Measurements from ENCODE around the gene OSBPL6. TPM values are rescaled to one million over a fixed set of nuclear protein-coding genes. Genes with fewer than 3 reads are reported as not detected.
"Not testable (repeated sequence)": the region's sequence is repeated elsewhere in the genome, so short reads cannot be mapped to it uniquely, and the experiment has no call there.

Gene OSBPL6
- total RNA-seq, 4 donors from 2014 or later = 1.8 to 9.9 (median 2.8) TPM

DNA sequence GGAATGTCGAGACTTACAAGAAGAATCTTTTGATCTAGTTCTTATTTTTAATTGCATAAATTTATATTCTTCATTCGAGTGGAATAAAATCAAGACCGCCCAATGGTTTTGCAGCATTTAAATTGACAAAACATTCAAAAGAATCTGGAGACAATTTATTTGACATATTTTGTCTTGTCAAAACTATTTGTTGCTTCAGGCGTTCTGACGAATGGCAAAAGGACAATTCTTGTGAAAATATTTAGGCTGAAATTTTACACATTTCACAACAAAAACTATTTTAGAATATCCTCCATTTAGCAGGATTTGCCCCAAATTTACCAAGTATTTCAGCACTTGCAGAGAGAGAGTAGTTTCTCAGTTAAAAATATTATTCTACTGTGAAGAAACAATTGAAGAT is 214.9 kb downstream of the OSBPL6 start:
- DNase-seq = no peak
- TF ChIP-seq POLR2A (IDR thresholded peaks at IDR 0.05) = no peak
- intact Hi-C loops (cut with DNase I; ENCODE audit: low total_unique reads) = no loop called here

DNA sequence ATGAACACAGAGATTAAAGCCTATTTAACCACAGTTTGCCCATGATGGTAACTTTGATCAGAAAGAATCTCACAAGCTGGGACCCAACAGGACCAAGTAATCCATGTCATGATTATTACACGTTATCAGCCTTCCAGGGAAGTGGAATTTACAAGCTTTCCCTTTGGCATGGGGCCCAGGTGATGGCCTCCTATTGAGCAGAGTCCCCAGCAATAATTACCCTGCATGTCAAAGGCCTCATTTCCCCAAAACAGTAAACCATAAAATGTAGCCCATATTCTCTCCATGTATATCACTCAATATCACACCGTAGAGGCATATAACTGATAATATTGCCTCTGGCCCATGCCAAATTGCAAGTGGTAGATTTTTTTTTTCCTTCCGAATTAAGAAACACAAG is 217.7 kb downstream of the OSBPL6 start:
- Histone ChIP-seq H3K9me3 (no peaks in the 10 kb centered on the region), H3K36me3 (no peaks in the 10 kb centered on the region), H3K4me1 (no peaks in the 10 kb centered on the region), H3K4me3 (no peak overlapping the region), H3K27ac (no peak overlapping the region), H3K27me3 (no peaks in the 10 kb centered on the region)
- intact Hi-C loops (cut with DNase I; ENCODE audit: low total_unique reads) = no loop called here
- DNase-seq = no peak
- no peak for TF ChIP-seq POLR2A (IDR thresholded peaks at IDR 0.05)
- TF ChIP-seq, protein P1, sequence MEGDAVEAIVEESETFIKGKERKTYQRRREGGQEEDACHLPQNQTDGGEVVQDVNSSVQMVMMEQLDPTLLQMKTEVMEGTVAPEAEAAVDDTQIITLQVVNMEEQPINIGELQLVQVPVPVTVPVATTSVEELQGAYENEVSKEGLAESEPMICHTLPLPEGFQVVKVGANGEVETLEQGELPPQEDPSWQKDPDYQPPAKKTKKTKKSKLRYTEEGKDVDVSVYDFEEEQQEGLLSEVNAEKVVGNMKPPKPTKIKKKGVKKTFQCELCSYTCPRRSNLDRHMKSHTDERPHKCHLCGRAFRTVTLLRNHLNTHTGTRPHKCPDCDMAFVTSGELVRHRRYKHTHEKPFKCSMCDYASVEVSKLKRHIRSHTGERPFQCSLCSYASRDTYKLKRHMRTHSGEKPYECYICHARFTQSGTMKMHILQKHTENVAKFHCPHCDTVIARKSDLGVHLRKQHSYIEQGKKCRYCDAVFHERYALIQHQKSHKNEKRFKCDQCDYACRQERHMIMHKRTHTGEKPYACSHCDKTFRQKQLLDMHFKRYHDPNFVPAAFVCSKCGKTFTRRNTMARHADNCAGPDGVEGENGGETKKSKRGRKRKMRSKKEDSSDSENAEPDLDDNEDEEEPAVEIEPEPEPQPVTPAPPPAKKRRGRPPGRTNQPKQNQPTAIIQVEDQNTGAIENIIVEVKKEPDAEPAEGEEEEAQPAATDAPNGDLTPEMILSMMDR (IDR thresholded peaks at IDR 0.05) = no peak

More for the DNA sequence above, 214.9 kb downstream of the OSBPL6 start:
- no peak overlapping the region for H3K4me3 ChIP-seq
- H3K27ac ChIP-seq = no peak overlapping the region
- H3K9me3 ChIP-seq = no peaks in the 10 kb centered on the region
- no peaks in the 10 kb centered on the region for H3K4me1 ChIP-seq
- no peaks in the 10 kb centered on the region for H3K27me3 ChIP-seq
- no peaks in the 10 kb centered on the region for H3K36me3 ChIP-seq

DNA sequence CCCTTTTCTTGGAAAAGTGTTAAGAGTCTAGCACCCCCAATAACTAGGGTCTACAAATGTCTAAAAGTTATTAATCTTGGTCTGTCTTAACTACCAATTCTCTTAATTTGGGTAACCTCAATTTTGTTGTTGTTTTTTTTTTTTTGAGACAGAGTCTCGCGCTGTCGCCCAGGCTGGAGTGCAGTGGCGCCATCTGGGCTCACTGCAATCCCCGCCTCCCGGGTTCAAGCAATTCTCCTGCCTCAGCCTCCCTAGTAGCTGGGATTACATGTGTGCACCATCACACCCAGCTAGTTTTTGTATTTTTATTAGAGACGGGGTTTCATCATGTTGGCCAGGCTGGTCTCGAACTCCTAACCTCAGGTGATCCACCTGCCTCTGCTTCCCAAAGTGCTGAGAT is 218.1 kb downstream of the OSBPL6 start:
- intact Hi-C loops (cut with DNase I; ENCODE audit: low total_unique reads); H3K4me3 ChIP-seq; H3K27ac ChIP-seq: not testable (repeated sequence)

DNA sequence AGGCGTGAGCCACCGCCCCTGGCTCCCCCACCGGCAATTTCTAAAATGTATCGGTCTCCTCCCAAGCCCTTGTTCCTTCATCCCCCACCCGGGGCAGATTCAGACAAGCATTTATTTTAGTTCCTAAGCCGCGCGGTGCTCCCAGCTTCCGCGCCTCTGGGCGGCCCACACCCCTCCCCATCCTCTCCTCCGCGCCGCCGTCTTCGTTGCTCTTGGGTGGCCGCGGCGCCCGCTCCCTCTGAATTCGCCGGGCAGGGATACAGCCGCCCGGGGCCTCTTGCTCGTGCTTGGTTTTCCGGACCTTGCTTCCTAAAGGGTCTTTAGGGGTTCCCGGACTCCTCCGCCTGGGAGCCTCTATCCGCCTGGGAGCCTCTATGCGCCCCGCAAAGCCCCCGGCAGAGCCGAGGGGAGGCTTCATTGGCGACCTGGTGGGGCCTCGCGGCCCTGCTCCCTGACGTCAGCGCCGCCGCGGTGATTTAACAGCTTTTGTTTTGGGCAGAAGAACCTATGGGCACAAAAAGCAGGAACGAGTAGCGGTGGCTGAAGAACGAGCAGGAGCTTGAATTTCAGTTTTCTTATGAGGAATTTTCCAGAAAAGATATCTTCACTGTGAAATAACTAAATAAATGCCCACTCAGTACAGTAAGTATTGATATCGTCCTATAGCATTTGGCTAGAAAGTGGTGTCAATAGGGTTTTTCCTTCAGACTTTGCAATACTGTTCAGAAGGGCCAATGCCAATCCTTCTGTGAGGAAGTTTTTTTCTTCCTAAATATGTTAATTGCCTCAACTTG is 219.4 kb downstream of the OSBPL6 start:
- TF ChIP-seq, protein P1 (IDR thresholded peaks at IDR 0.05) = peak in 3 of 4 experiments; percentile 5 to 40 (median 7)
- TF ChIP-seq POLR2A (IDR thresholded peaks at IDR 0.05) = peak; percentile 38 to 59
- peak; percentile 65 to 70 for DNase-seq
- Histone ChIP-seq H3K4me3 (peak overlapping the region; percentile 57 to 65), H3K36me3 (no peaks in the 10 kb centered on the region), H3K4me1 (no peaks in the 10 kb centered on the region), H3K9me3 (no peaks in the 10 kb centered on the region), H3K27me3 (no peaks in the 10 kb centered on the region), H3K27ac (peak overlapping the region; percentile 95 to 97)
- intact Hi-C loops (cut with DNase I; ENCODE audit: low total_unique reads) = no loop called here

More for the DNA sequence above, 218.1 kb downstream of the OSBPL6 start:
- not testable (repeated sequence) for H3K27me3 ChIP-seq, H3K4me1 ChIP-seq, H3K36me3 ChIP-seq, H3K9me3 ChIP-seq, DNase-seq

DNA sequence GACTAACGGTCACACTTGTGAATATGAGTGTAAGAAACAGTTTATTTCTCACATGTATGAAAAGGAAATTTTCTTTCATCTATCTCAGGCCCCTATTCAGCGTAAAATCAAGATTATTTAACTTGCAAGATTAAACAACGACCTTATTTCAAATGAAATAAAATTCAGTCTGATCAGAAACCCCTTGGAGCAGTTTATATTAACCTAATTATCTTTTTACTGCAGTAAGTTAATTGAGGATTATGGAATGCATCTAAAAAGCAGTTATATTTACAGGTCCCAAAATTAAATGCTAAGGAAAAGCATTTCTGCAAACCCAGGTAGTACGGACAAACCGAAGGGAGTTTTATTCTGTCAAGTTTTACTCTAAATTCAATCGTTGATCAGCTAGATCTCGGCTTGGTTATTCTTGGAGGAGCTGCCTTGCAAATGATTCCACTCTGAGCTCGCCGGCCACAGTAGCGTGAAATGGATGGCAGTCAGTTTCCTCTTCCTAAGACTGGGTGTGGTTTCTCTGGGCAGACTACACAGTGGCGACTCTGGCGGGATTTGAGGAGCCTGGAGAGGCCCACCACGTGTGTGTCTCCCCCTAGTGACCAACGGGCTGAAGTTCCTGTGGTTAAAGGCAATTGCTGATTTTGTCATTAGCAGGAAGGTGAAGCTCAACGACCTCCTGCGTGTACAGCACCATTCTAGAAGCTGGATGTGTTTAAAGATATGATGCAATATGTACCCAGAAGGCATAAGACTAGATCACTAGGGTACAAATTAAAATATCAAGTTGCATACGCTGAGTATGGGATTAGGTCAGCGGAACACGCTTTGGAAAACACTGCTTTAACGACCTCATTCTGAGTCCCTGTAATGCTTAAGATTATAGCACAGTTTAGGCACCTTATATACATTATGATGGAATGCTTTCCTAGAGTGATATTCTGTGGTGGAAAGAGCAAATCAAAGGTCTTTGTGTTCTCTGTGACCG is 220.2 kb downstream of the OSBPL6 start:
- H3K4me3 ChIP-seq = peak overlapping the region; percentile 57 to 65
- peak overlapping the region; percentile 95 to 97 for H3K27ac ChIP-seq
- intact Hi-C loops (cut with DNase I; ENCODE audit: low total_unique reads) = no loop called here
- H3K9me3 ChIP-seq = no peaks in the 10 kb centered on the region
- peak; percentile 85 to 92 for DNase-seq
- no peaks in the 10 kb centered on the region for H3K36me3 ChIP-seq
- H3K4me1 ChIP-seq = no peaks in the 10 kb centered on the region
- H3K27me3 ChIP-seq = no peaks in the 10 kb centered on the region
- peak; percentile 13 to 66 for TF ChIP-seq POLR2A (IDR thresholded peaks at IDR 0.05)
- TF ChIP-seq, protein P1 (IDR thresholded peaks at IDR 0.05) = peak; percentile 85 to 89 (median 87)

All from uterus (tissue), 4 donors.